SIG-M5 treated with dmso at 0.1 percent for 504 hours (cell line): ENCODE results near the gene KRTAP10-12.
"Not testable (repeated sequence)": the region's sequence is repeated elsewhere in the genome, so short reads cannot be mapped to it uniquely, and the experiment has no call there.

ENCODE experiments used
- DNase-seq: peaks from one replicate; lab custom pipeline; 2025; ENCODE audit not compliant: unreplicated experiment; lab: John Stamatoyannopoulos, UW

KRTAP10-12 gene

DNA sequence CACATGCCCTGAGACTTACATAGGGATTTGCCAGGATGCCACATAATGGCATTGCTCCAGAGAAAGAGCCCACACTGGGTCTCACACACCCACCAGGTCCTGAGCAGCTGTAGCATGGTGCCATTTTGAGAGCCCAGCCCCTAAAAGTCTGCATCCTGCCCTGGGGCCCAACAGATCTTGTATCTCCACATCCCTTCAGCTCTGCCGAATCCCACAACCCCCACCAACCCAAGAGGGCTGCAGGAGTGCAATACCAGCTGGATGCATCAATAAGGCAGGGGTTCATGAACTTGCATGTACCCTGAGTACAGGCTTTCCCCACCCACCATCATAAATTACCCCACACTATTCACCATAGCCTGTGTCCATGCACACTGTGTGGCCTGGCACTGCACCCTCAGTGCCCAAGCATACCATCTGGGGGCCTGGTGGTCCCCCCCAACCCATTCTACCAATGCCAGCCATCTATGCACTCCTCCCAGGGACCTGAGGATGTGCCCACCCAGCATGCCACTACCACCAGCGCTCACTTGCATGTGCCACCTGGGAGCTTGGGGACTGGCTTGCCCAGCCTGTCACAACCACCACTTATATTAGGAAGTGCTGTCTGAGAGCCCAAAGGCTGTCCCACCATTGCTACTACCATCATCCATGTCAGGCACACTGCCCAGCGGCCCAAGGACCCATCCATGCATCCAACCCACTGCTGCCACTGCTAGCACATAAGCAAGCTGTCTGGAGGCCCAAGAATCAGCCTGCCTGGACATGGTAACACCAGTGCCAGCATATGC lies 26.1 kb upstream of the KRTAP10-12 start:
- DNase-seq, result no peak

DNA sequence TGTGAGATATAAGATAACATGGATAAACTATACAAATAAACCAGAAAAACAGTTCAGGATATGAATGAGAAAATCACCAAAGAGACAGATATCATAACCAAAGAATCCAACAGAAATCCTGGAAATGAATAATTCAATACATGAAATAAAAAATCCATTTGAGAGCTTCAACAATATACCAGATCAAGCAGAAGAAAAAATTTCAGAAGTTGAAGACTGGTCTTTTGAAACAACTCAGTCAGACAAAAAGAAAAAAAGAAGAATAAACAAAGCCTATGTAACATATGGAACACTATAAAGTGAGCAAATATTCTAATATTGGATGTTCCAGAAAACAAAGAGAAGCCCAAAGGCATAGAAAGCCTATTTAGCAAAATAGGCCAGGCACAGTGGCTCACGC lies 25.1 kb upstream of the KRTAP10-12 start:
- DNase-seq, result no peak

DNA sequence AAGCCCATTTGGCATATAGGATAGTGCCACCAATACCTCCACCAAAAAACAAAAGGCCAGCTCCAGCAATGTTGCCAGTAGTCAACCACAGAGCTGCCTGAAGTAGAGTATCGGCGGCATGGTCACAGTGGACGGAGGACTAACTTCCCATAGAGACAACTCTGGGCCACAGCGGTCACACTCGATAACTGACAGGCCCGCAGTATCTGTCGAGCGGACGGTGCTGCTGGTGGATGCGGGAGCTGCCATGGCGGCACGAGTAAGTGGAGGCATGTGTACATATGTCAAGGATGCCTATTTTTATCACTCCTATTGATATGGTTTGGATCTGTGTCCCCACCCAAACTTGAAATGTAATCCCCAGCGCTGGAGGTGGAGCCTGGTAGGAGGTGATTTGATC lies 19.1 kb upstream of the KRTAP10-12 start:
- no peak for DNase-seq

DNA sequence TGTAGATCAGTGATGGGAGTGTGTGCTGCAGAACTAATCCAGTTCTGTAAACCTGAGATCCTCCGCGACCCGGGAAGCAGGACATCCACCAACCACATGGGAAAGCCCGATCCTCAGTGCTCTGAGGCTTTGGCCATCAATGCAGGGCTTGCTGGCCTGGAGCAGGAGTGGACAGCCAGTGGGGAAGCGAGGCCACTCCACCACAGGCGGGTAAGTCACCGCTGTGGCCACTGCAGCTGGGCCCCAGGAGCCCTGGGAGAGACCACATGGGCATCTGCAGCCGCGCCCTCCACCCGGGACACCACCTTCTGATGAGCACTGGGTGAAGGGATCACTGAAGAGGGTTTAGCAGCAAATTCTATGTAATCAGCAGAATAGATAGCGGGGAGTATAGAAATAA lies 15.8 kb upstream of the KRTAP10-12 start:
- DNase-seq, result no peak

DNA sequence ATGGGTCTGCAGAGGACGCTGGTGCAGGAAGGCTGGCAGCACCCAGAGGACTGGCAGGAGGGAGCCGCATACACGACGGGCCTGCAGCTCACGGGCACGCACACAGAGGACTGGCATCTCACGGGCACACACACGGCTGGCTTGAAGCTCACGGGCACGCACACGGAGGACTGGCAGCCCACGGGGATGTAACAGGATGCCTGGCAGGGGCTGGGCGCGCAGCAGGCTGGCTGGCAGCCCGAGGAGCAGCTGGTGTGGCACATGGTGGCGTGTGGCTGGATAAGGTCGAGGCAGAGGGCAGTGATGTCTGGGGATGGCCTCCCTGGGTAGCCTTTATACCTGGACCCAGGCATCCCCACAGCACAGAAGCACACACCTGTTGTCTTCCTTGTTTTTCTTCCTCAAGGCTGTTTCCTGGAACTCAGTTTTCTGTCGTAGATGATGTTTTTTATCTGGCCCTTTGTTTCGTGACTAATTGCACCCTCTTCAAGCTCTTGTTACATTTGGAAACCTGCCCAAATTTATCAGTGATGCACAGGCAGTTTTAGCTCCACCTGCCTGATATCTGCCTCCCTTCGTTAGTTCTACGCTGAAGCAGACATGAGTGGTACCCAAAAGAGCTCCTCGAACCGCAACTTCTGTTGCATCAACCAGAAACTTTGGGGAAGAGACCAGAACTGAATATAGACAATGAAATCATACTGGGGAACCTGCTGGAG lies 15.0 kb upstream of the KRTAP10-12 start, which contains the start of gene KRTAP12-1:
KRTAP12-1 (minus strand) TSS at position 303 of the 719 bp plus-strand sequence; CDS start at position 263, 40 bp downstream.
- no peak for DNase-seq

DNA sequence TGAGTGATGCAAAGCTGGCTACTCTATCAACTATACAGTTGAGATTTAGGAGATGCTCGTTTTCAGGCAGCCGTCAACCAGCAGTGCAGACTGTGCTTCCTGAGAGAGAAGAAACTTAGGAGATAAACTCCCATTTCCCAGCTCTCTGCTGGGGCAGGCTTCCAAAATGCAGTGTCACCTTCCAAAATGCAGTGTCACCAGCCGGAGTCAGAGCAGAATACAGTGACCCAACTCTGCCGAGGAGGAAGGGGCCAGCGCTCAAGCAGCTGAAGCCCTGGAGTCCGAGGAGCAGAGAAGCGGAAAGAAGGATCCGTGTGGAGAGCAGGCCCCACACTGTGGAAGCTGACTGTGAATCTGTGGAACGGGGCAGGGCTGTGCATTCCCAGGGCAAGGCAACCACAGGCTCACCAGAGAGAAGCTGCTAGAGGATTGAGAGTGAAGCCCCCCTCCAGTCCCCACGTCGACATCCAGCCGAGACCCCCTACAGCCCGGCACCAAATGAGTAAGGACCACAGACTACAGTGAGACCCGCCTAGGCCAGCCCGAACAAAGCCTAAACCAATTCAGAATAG lies 14.3 kb upstream of the KRTAP10-12 start:
- no peak for DNase-seq

- DNase-seq, result no peak
Observed at GRCh38 chr21:44684077-44684476, 12.9 kb upstream of the KRTAP10-12 start.

DNA sequence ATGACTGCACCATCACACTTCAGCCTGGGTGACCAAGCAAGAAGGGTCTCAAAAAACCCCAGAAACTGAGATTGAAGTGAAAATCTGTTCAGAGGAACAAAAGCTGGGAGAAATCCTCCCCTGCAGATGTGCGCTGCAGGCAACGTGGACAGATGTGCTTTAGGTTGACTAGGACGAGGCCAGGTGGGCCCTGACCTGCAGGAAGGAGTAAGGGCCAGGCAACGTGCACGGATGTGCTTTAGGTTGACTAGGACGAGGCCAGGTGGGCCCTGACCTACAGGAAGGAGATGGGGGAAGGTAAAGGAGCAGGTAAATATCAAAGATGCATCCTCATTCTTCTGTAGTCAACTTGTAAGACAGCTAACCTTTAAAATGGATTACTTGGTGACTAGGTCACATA lies 12.5 kb upstream of the KRTAP10-12 start:
- no peak for DNase-seq

GRCh38 chr21:44685050-44685449 lies 11.9 kb upstream of the KRTAP10-12 start:
- DNase-seq, result not testable (repeated sequence)

GRCh38 chr21:44686000-44686781 lies 10.8 kb upstream of the KRTAP10-12 start:
- no peak for DNase-seq

GRCh38 chr21:44686843-44687561 lies 10.0 kb upstream of the KRTAP10-12 start:
- no peak for DNase-seq

DNA sequence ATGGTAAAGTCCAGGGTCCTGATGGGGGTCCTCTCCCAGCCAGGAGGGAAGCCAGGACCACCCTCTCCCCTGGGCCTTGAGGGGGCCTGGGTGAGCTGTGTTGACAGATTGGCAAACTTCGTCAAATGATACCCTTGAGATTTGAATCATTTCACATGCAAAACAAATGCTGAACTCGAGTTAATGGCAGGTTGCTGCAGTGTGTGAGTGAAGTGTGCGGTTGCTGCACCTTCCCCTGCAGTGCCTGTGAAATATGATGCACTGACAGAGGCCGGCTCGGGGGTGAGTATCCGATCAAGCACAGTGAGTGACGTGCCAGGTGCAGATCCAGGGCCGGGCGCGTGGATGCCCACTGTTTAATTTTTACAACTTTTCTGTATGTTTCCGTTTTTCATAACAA lies 9.3 kb upstream of the KRTAP10-12 start:
- DNase-seq, result no peak

GRCh38 chr21:44689740-44690139 lies 7.2 kb upstream of the KRTAP10-12 start:
- not testable (repeated sequence) for DNase-seq

GRCh38 chr21:44691686-44692085 lies 5.3 kb upstream of the KRTAP10-12 start:
- DNase-seq, result no peak

DNA sequence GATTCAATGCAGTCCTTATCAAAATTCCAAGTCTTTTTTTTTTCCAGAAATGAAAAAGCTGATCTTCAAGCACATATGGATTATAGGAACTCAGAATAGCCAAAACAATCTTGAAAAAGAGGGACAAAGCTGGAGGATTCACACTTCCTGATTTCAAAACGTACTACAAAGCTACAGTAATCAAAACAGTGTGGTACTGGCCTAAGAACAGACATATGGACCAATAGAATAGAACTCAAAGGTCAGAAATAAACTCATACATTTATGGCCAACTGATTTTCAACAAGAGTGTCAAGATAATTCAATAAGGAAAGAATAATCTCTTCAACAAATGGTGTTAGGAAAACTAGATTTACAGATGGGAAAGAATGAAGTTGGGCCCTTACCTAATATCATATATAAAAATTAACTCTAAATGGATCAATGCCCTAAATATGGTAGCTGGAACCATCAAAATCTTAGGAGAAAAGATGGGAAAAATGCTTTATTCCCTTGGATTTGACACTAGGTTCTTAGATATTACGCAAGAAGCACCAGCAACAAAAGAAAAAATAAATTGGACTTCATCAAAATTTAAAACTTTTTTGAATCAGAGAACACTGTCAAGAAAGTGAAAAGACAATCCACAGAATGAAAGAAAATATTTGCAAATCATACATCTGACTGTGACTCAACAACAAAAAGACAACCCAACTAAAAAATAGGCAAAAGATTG lies 4.0 kb upstream of the KRTAP10-12 start:
- DNase-seq, result no peak

GRCh38 chr21:44694776-44695175 lies 2.2 kb upstream of the KRTAP10-12 start:
- DNase-seq, result no peak

GRCh38 chr21:44695184-44695583 lies 1.8 kb upstream of the KRTAP10-12 start:
- no peak for DNase-seq

- no peak for DNase-seq
Observed at GRCh38 chr21:44695641-44696040, 1.3 kb upstream of the KRTAP10-12 start.

DNA sequence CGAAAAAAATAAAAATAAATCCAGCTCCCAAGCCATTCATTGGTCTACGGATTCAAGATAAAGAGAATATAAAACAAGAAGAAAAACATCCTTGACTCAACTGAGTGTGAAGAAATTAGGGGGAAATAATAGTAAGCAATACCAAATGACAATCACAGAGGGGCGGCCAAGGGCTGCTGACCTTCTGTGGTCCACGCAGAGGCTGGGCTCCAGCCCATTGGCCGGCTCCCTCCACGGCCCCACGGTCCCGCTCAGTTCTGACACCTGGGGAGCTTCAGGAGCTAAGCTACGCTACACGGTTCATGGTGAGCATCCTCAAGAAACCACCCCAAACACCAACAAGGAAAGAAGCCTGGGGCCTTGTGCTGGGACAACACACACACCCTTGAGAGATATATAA lies 400 bp upstream of the KRTAP10-12 start:
- DNase-seq, result no peak
